Neural cell (in vitro differentiated cells): Measurements from ENCODE around the gene KRTDAP. TPM values are rescaled to one million over a fixed set of nuclear protein-coding genes. Genes with fewer than 3 reads are reported as not detected.

Experiments used
- H2AFZ ChIP-seq: fragments of 200-600, 300-800 bp; sonication (generic), shearing (Covaris generic); 2 replicates; pipeline ENCODE4 v1.6.0; 2014; ENCODE audit warnings: low read depth, mild to moderate bottlenecking, antibody characterized with exemption, low read length, moderate library complexity
- H3F3A ChIP-seq: fragments of 200-600 bp; shearing (Covaris generic); 2 replicates; pipeline ENCODE4 v1.6.1; 2016; ENCODE audit warnings: mild to moderate bottlenecking, moderate library complexity, mixed read lengths, antibody characterized with exemption, low read length; ENCODE audit not compliant: insufficient read depth, poor library complexity, severe bottlenecking
- H3K27ac ChIP-seq: fragments of 200-600, 300-800 bp; sonication (generic), shearing (Covaris generic); 2 replicates; pipeline ENCODE4 v1.5.1; 2014; ENCODE audit warnings: mild to moderate bottlenecking, low read length, moderate library complexity
- H3K27me3 ChIP-seq: fragments of 300-800, 200-600 bp; sonication (generic), shearing (Covaris generic); 2 replicates; pipeline ENCODE4 v1.6.0; 2014; ENCODE audit warnings: mild to moderate bottlenecking, low read depth, low read length, moderate library complexity; ENCODE audit not compliant: insufficient read depth
- H3K36me3 ChIP-seq: fragments of 300-800, 200-600 bp; sonication (generic), shearing (Covaris generic); 2 replicates; pipeline ENCODE4 v1.5.1; 2014; ENCODE audit warnings: mild to moderate bottlenecking, antibody characterized with exemption, low read length, moderate library complexity; ENCODE audit not compliant: insufficient read depth
- H3K4me2 ChIP-seq: fragments of 300-800, 200-600 bp; sonication (generic), shearing (Covaris generic); 2 replicates; pipeline ENCODE4 v1.6.0; 2014; ENCODE audit warnings: mild to moderate bottlenecking, low read length
- H3K4me3 ChIP-seq: fragments of 300-800, 200-600 bp; sonication (generic), shearing (Covaris generic); 2 replicates; pipeline ENCODE4 v1.5.1; 2014; ENCODE audit warnings: mild to moderate bottlenecking, low read length, moderate library complexity
- H3K79me2 ChIP-seq: fragments of 200-600 bp; shearing (Covaris generic); replicated peaks from 2 replicates; pipeline ENCODE4 v1.6.0; 2014; ENCODE audit warnings: mild to moderate bottlenecking, low read length, moderate library complexity; ENCODE audit not compliant: insufficient read depth
- H3K9ac ChIP-seq: fragments of 300-800, 200-600 bp; sonication (generic), shearing (Covaris generic); 2 replicates; pipeline ENCODE4 v1.6.1; 2016; ENCODE audit warnings: mild to moderate bottlenecking, low read length, mixed read lengths
- H3K9me2 ChIP-seq: fragments of 200-600 bp; shearing (Covaris generic); 2 replicates; pipeline ENCODE4 v1.6.1; 2016; ENCODE audit warnings: mild to moderate bottlenecking, low read length, mixed read lengths; ENCODE audit not compliant: insufficient read depth
- H3K9me3 ChIP-seq: fragments of 200-600, 300-800 bp; sonication (generic), shearing (Covaris generic); 2 replicates; pipeline ENCODE4 v1.6.1; 2016; ENCODE audit warnings: mild to moderate bottlenecking, mixed run types, low read length, moderate library complexity, mixed read lengths
- H4K20me1 ChIP-seq: fragments of 200-600 bp; shearing (Covaris generic); 2 replicates; pipeline ENCODE4 v1.6.1; 2016; ENCODE audit warnings: mild to moderate bottlenecking, mixed run types; ENCODE audit not compliant: insufficient read depth
- CTCF ChIP-seq: fragments of 450-650 bp; IDR thresholded peaks from 2 replicates; pipeline ENCODE4 v1.5.1; 2014; ENCODE audit warnings: antibody characterized with exemption, mild to moderate bottlenecking, moderate library complexity; ENCODE audit not compliant: poor library complexity, severe bottlenecking
- EP300 ChIP-seq: fragments of 450-650 bp; conservative IDR thresholded peaks from 2 replicates; pipeline ENCODE4 v1.6.1; 2014; ENCODE audit warnings: antibody characterized with exemption, mild to moderate bottlenecking, moderate library complexity; ENCODE audit not compliant: poor library complexity, severe bottlenecking
- EZH2 ChIP-seq: fragments of 200-600, 300-800 bp; shearing (Covaris generic), sonication (generic); IDR thresholded peaks from 2 replicates; pipeline ENCODE4 v1.6.1; 2014; ENCODE audit warnings: antibody characterized with exemption, low read length, borderline replicate concordance, mild to moderate bottlenecking; ENCODE audit not compliant: insufficient read depth, poor library complexity, severe bottlenecking
- MXI1 ChIP-seq: fragments of 450-650 bp; conservative IDR thresholded peaks from 2 replicates; pipeline ENCODE4 v1.6.1; 2014; ENCODE audit warnings: antibody characterized with exemption, mild to moderate bottlenecking; ENCODE audit not compliant: poor library complexity, severe bottlenecking
- POLR2AphosphoS5 ChIP-seq: IDR thresholded peaks from 2 replicates; pipeline ENCODE4 v1.6.1; 2012
- RAD21 ChIP-seq: fragments of 450-650 bp; conservative IDR thresholded peaks from 2 replicates; pipeline ENCODE4 v1.6.1; 2014; ENCODE audit warnings: antibody characterized with exemption, mild to moderate bottlenecking, moderate library complexity
- REST ChIP-seq: IDR thresholded peaks from 2 replicates; pipeline ENCODE4 v1.6.1; 2012; ENCODE audit warnings: borderline replicate concordance
- SMC3 ChIP-seq: fragments of 450-650 bp; conservative IDR thresholded peaks from 2 replicates; pipeline ENCODE4 v1.6.1; 2014; ENCODE audit warnings: antibody characterized with exemption, mild to moderate bottlenecking, moderate library complexity; ENCODE audit not compliant: poor library complexity
- TAF1 ChIP-seq: IDR thresholded peaks from 2 replicates; pipeline ENCODE4 v1.6.1; 2012; ENCODE audit warnings: low read depth
- polyA minus RNA-seq: library from RNA; depleted of rRNA, polyadenylated mRNA; stranded (reverse); fragments of >200 nt; gene quantifications from 2 replicates; pipeline ENCODE4 v1.2.3, GENCODE V29; 2014
- polyA plus RNA-seq: library from polyadenylated mRNA; depleted of rRNA; stranded (reverse); fragments of >200 nt; gene quantifications from 2 replicates; pipeline ENCODE4 v1.2.3, GENCODE V29; 2014

KRTDAP gene
- polyA plus RNA-seq (not detected in 2 replicates), polyA minus RNA-seq (not detected in 2 replicates)

GRCh38 chr19:35490364-35490763, at the start of gene KRTDAP:
Gene KRTDAP, minus strand, starts transcription at chr19:35490464. Its CDS starts 22 bp downstream, at chr19:35490442.
- Histone ChIP-seq H3K27me3 (no peaks in the 10 kb centered on the region), H3K9ac (no peak within 1 kb of the TSS), H4K20me1 (no peaks in the 10 kb centered on the region), H3K9me3 (no peaks in the 10 kb centered on the region), H3K27ac (no peak within 1 kb of the TSS), H3K9me2 (no peaks in the 10 kb centered on the region), H3K36me3 (no peaks in the 10 kb centered on the region), H2AFZ (no peak within 1 kb of the TSS), H3K4me2 (no peak within 1 kb of the TSS), H3K4me3 (no peak within 1 kb of the TSS), H3F3A (no peaks in the 10 kb centered on the region), H3K79me2 (no peaks in the 10 kb centered on the region)
- no peak for TF ChIP-seq RAD21
- TF ChIP-seq SMC3, result no peak
- TF ChIP-seq POLR2AphosphoS5, result no peak
- no peak for TF ChIP-seq EZH2
- TF ChIP-seq EP300, result no peak
- no peak for TF ChIP-seq MXI1
- no peak for TF ChIP-seq CTCF
- TF ChIP-seq TAF1, result no peak
- no peak for TF ChIP-seq REST

- no peak for TF ChIP-seq POLR2AphosphoS5
- TF ChIP-seq CTCF, result no peak
- no peaks in the 10 kb centered on the region for H4K20me1 ChIP-seq
- no peak overlapping the region for H3K4me2 ChIP-seq
- H3K79me2 ChIP-seq, result peaks cover 4% of the 10 kb centered on the region
- H3K9ac ChIP-seq, result no peak overlapping the region
- H3K36me3 ChIP-seq, result no peaks in the 10 kb centered on the region
- H3F3A ChIP-seq, result no peaks in the 10 kb centered on the region
- no peaks in the 10 kb centered on the region for H3K9me2 ChIP-seq
- H3K9me3 ChIP-seq, result no peaks in the 10 kb centered on the region
- H2AFZ ChIP-seq, result no peak overlapping the region
- no peak overlapping the region for H3K27ac ChIP-seq
- H3K27me3 ChIP-seq, result no peaks in the 10 kb centered on the region
- H3K4me3 ChIP-seq, result no peak overlapping the region
Observed at GRCh38 chr19:35539850-35540249, 49.6 kb upstream of the KRTDAP start.
